ENCODE measurements around the gene RINT1.
"Not testable (repeated sequence)": the region's sequence is repeated elsewhere in the genome, so short reads cannot be mapped to it uniquely, and the experiment has no call there.

RINT1 gene

GRCh38 chr7:105531792-105532671 lies at the start of gene RINT1:
Gene RINT1 (plus strand): TSS chr7:105532201. CDS start chr7:105532316, 115 bp downstream.
- DNase-seq, result peak; percentile 89

GRCh38 chr7:105487579-105488571 lies 44.1 kb upstream of the RINT1 start:
- peak; percentile 2 for DNase-seq

GRCh38 chr7:105489409-105489808 lies 42.6 kb upstream of the RINT1 start:
- no peak for DNase-seq

GRCh38 chr7:105493196-105493922 lies 38.6 kb upstream of the RINT1 start:
- DNase-seq, result no peak

DNA sequence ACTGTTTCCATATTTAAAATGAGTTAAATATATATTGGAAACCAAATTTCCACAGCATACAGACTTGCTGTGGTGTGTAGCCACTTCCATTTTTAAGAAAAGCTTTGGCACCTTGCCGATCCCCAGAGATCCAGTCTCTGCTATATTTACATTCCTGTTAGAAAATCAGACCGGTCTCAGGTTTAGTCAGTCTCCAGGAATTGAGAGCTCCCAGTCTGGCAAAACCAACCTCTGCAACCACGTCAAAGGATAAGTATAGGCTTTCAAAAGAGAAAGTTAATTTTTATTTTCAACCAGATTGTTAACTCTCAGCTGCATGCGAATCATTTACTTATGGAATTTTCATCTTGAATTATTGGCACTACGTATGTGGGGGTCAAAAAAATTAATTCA lies 38.1 kb upstream of the RINT1 start:
- no peak for DNase-seq

DNA sequence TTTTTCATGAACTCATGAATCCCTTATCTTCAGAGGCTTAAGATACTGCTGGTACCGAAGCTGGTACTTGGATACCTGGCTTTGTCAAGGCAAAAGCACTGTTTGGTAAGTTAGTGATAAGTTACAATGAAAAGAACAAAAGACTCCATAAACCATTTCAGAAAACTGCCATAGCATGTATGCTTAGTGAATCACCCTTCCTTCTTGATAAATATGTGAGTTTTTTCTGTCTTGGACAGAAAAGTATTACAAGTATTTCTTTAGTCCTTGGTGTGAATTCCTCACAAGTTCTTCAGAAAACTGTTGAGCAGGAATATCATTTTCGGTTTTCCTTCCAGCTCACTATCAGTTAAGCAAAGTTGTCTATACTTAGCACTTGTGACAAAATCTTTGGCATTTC lies 35.5 kb upstream of the RINT1 start:
- DNase-seq, result no peak

GRCh38 chr7:105497016-105497415 lies 35.0 kb upstream of the RINT1 start:
- DNase-seq, result no peak

DNA sequence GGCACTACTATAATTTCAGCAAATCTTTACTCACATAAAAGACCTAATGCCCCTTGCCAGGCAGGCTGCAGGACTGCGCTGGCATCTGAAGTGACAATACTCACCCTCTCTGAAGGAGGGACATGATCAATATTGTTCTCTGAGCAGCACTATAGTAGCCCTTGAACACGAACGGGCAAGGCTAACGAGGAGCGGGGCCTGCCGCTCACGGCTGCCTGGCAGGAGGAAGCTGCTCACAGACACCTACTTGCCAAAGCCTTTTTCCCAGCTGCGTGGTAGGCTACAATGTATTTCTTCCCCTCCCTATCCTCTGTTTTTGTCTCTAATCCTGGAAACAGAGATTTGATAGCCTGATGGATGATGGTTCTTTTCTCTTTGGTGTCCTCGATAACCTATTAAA lies 29.8 kb upstream of the RINT1 start:
- no peak for DNase-seq

DNA sequence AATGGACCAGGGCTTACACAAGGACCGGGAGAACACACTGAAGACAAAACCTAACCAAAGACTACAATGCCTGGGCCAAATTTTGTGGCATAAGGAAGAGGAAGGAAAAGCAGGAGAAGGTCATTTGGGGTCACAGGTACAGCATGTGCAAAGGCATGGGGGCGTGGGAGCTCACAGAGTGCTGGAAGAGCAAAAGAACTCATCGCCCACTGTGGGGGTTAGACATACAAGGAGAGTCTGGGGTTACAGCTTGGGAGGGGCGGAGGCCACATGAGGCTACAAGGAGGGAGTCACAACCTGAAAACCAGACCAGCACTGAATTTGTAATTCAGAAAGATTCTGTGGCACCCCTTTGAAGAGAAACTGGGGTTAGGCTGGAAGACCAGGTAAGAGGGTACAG lies 19.6 kb upstream of the RINT1 start:
- no peak for DNase-seq

DNA sequence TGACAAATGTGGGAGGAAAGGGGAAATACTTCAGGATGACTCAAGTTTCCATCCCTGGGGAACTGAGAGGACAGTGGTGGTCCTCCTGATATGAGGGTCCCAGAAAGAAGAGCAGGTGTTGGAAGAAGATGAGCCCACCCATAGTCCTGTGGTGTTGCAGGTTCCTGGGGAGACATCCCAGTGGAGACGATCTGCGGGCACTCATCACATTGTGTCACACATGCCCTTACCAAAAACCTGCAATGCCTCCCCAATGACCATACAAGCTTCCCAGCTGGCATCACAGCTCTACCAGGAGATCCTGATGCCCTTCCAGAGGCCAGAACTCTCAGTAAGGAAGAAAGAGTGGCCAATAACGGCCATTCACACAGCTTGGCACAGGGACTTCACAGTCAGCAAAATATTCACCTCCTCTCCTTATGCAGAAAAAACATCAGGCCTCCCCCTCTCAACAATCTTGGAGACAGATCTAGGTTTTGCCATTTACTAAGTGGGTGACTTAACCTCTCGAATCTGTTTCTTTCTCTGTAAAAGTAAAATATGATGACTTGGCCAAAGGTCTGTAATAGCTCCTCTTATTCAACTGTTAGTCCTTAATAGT lies 19.0 kb upstream of the RINT1 start:
- no peak for DNase-seq

- not testable (repeated sequence) for DNase-seq
Observed at GRCh38 chr7:105515610-105516009, 16.4 kb upstream of the RINT1 start.

- no peak for DNase-seq
Observed at GRCh38 chr7:105519353-105519752, 12.6 kb upstream of the RINT1 start.

- DNase-seq, result not testable (repeated sequence)
Observed at GRCh38 chr7:105520620-105521019, 11.4 kb upstream of the RINT1 start.

DNA sequence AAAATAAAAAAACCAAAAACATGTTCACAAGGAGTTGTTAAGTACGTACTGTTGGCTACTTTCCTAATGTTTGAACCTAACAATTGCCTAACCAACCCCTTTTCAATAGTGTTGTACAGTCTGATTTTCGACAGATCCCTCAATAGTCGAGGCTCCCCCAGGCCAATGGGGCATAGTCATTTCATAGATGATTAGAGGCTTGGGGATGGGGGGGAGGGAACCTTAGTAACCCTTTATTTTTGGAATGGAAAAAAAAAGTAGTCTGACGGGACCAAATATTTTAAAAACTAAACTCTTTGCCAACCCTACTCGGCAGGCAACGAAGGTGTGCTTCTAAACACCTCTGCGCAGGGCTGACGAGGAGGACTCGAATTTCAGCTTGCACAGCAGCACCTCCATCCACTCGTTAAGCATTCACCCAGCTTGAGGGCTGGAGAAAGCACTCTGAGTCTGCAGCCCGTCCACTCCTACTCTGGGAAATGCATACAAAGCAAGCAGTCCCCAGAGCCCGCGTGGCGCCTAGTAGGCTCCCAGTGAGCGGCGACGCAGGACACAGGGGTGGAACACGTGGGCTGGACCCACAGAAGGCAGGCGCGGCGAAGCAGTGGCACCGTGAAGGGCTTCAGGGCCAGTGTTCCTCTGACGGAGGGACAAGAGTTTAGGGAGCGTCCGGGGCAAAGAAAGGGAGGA lies 10.8 kb upstream of the RINT1 start:
- peak; percentile 62 for DNase-seq

DNA sequence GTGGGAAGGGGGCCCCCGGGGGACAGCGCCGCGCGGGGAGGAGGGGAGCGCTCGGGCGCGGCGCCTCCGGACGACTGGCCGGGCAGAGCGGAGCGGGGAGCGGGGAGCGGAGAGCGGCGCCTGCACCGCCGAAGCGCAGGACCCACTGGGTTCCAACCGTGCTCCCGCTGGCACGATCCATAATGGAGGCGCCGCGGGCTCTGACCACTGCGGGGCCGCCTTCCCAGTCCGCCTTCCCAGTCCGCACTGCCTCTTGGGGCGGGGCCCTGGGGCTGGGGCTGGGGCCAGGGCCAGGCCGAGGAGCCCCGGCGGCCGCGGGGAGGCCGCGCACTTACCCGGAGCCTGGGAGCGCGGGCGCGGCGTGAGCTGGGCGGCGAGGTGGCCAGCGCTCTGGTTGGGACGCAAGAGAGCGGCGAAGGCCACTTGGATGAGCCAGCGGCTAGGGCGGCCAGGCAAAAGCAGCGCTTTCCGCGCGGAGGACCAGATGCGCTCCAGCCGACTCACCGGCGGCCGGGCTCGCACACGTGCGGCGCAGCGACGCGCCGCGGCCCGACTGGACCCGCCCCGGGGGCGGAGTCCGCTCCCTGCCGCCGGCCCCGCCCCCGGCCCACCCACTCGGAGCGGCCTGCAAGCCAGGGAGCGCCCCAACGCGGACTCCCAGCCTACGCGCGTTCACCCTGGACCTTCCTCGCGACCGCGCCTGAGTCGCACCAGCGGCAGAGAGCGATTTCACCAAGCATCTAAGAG lies 10.1 kb upstream of the RINT1 start, which contains the start of gene PUS7:
PUS7 (minus strand) TSS at position 555 of the 747 bp plus-strand sequence. CDS start 13,759 bp downstream, outside the sequence.
- DNase-seq, result peak; percentile 89

DNA sequence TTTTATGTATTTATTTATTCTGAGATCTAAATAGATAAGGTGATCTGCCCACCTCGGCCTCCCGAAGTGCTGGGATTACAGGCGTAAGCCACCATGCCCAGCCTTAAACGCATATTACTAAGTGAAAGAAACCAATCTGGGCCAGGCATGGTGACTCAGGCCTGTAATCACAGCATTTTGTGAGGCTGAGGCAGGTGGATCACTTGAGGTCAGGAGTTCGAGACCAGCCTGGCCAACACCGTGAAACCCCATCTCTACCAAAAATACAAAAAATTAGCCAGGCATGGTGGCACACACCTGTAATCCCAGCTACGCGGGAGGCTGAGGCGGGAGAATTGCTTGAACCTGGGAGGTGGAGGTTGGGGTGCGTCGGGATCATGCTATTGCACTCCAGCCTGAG lies 7.6 kb upstream of the RINT1 start:
- DNase-seq, result not testable (repeated sequence)

GRCh38 chr7:105524840-105525239 lies 7.2 kb upstream of the RINT1 start:
- no peak for DNase-seq

- not testable (repeated sequence) for DNase-seq
Observed at GRCh38 chr7:105527737-105528136, 4.3 kb upstream of the RINT1 start.

DNA sequence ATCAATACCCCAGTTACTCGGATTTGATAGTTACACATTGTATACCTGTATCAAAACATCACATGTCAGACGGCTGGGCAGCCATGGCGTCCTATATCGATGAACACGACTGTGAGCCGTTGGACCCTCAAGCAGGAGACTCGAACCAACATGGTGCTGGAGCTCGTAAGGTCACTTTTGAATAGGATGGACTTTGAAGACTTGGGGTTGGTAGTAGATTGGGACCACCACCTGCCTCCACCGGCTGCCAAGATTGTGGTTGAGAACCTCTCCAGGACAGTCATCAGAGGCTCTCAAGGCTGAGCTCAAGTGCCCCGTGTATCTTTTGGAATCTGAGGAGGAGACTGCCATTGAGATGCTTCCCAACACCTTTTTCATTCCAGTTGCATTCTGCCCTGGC lies 1.9 kb upstream of the RINT1 start:
- DNase-seq, result no peak

DNA sequence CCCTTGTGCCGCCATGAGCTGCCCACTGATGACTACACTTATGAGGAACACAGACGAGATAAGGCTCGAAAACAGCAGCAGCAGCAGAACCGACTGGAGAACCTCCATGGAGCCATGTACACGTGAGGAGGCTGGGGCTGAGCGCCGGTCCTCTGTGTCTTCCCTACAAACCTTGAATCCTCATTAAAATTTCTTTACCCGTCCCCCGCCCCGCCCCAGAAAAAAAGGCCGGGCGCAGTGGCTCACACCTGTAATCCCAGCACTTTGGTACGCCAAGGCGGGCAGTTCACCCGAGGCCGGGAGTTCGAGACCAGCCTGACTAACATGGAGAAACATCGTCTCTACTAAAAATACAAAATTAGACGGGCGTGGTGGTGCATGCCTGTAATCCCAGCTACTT lies 1.5 kb upstream of the RINT1 start:
- no peak for DNase-seq
